HG03159 (cell line): ENCODE results near the gene PRAMEF2.
"Not testable (repeated sequence)": the region's sequence is repeated elsewhere in the genome, so short reads cannot be mapped to it uniquely, and the experiment has no call there.

Experiments used
- ATAC-seq: cut with Tn5 transposase; IDR thresholded peaks from one replicate; pipeline ENCODE4 v1.9.1; 2021; ENCODE audit warnings: mild to moderate bottlenecking, moderate library complexity; ENCODE audit not compliant: unreplicated experiment

The PRAMEF2 gene

GRCh38 chr1:12856786-12857185, at the start of gene PRAMEF2:
Gene PRAMEF2 (plus strand): TSS chr1:12857086. CDS start chr1:12859010, 1,924 bp downstream.
- not testable (repeated sequence) for ATAC-seq

- no peak for ATAC-seq
These were observed 47.0 kb upstream of the PRAMEF2 start for GRCh38 chr1:12809933-12810332.

- no peak for ATAC-seq
These were observed 46.0 kb upstream of the PRAMEF2 start for GRCh38 chr1:12810691-12811408.

GRCh38 chr1:12811409-12811784, 45.5 kb upstream of the PRAMEF2 start:
- ATAC-seq = no peak

GRCh38 chr1:12819061-12819460, 37.8 kb upstream of the PRAMEF2 start:
- ATAC-seq = not testable (repeated sequence)

GRCh38 chr1:12831310-12831709, 25.6 kb upstream of the PRAMEF2 start, which contains the start of gene PRAMEF11:
Gene PRAMEF11 (minus strand): TSS chr1:12831410. CDS start chr1:12828789, 2,621 bp downstream.
- ATAC-seq = not testable (repeated sequence)

GRCh38 chr1:12833251-12833650, 23.6 kb upstream of the PRAMEF2 start:
- ATAC-seq = not testable (repeated sequence)

GRCh38 chr1:12848620-12849019, 8.3 kb upstream of the PRAMEF2 start, which contains the start of gene HNRNPCL1:
Gene HNRNPCL1 (minus strand): TSS chr1:12848720. CDS start chr1:12848289, 431 bp downstream.
- not testable (repeated sequence) for ATAC-seq

GRCh38 chr1:12851779-12852178, 5.1 kb upstream of the PRAMEF2 start:
- no peak for ATAC-seq

- ATAC-seq = not testable (repeated sequence)
These were observed 6.4 kb downstream of the PRAMEF2 start for GRCh38 chr1:12863131-12863880.

GRCh38 chr1:12878453-12878852, 21.6 kb downstream of the PRAMEF2 start:
- ATAC-seq = not testable (repeated sequence)

GRCh38 chr1:12886101-12886500, 29.2 kb downstream of the PRAMEF2 start, which contains the start of gene PRAMEF4:
Gene PRAMEF4 (minus strand): TSS chr1:12886201. CDS start chr1:12883394, 2,807 bp downstream.
- ATAC-seq = not testable (repeated sequence)

GRCh38 chr1:12898170-12898569, 41.3 kb downstream of the PRAMEF2 start, which contains the start of gene PRAMEF10:
Gene PRAMEF10 (minus strand): TSS chr1:12898270. CDS start chr1:12895847, 2,423 bp downstream.
- ATAC-seq = not testable (repeated sequence)

GRCh38 chr1:12899186-12899585, 42.3 kb downstream of the PRAMEF2 start:
- ATAC-seq = not testable (repeated sequence)

GRCh38 chr1:12903793-12904572, 47.1 kb downstream of the PRAMEF2 start:
- not testable (repeated sequence) for ATAC-seq
